Smooth muscle cell (in vitro differentiated cells): ENCODE results near the gene CLIC4. TPM values are rescaled to one million over a fixed set of nuclear protein-coding genes. Genes with fewer than 3 reads are reported as not detected.

Experiments used
- DNase-seq: peaks from one replicate; lab custom pipeline; 2025; ENCODE audit not compliant: unreplicated experiment; lab: John Stamatoyannopoulos, UW
- H2AFZ ChIP-seq: fragments of 200-600 bp; sonication (generic); 2 replicates; pipeline ENCODE4 v1.6.0; 2016; ENCODE audit warnings: antibody characterized with exemption, low read depth, mild to moderate bottlenecking
- H3F3A ChIP-seq: fragments of 200-600 bp; sonication (generic); 2 replicates; pipeline ENCODE4 v1.6.0; 2017; ENCODE audit warnings: antibody characterized with exemption, low read depth
- H3K27ac ChIP-seq: fragments of 200-600 bp; sonication (generic); 2 replicates; pipeline ENCODE4 v1.5.1; 2016; ENCODE audit warnings: low read depth, mild to moderate bottlenecking
- H3K27me3 ChIP-seq: fragments of 200-600 bp; sonication (generic); 2 replicates; pipeline ENCODE4 v1.6.1; 2016; ENCODE audit warnings: low read depth, mild to moderate bottlenecking
- H3K36me3 ChIP-seq: fragments of 200-600 bp; sonication (generic); 2 replicates; pipeline ENCODE4 v1.5.1; 2016; ENCODE audit warnings: low read depth
- H3K4me1 ChIP-seq: fragments of 200-600 bp; sonication (generic); 2 replicates; pipeline ENCODE4 v1.5.1; 2016; ENCODE audit warnings: low read depth
- H3K4me2 ChIP-seq: fragments of 200-600 bp; sonication (generic); 2 replicates; pipeline ENCODE4 v1.6.0; 2016; ENCODE audit warnings: mild to moderate bottlenecking
- H3K4me3 ChIP-seq: fragments of 200-600 bp; sonication (generic); 2 replicates; pipeline ENCODE4 v1.5.1; 2016; ENCODE audit warnings: mild to moderate bottlenecking
- H3K79me2 ChIP-seq: fragments of 200-600 bp; sonication (generic); 2 replicates; pipeline ENCODE4 v1.6.0; 2016; ENCODE audit warnings: low read depth, mild to moderate bottlenecking
- H3K9ac ChIP-seq: fragments of 200-600 bp; sonication (generic); 2 replicates; pipeline ENCODE4 v1.6.0; 2016; ENCODE audit warnings: low read depth
- H3K9me3 ChIP-seq: fragments of 200-600 bp; sonication (generic); replicated peaks from 2 replicates; pipeline ENCODE4 v1.5.1; 2016; ENCODE audit warnings: low read depth
- H4K20me1 ChIP-seq: fragments of 200-600 bp; sonication (generic); 2 replicates; pipeline ENCODE4 v1.6.0; 2016; ENCODE audit warnings: low read depth
- WGBS: methylation state at CpG from one replicate; pipeline ENCODE4 v1.1.7; 2016; ENCODE audit warnings: low lambda C conversion rate; 5-methylcytosine and 5-hydroxymethylcytosine counted together
- polyA plus RNA-seq: library from polyadenylated mRNA; unstranded; fragments of >200 nt; fragmentation: Nextera tagmentation; extraction: Ambion mirVana; gene quantifications from 2 replicates; pipeline ENCODE4 v1.2.1, GENCODE V29; 2016
- total RNA-seq: library from RNA; depleted of rRNA; stranded (reverse); fragments of >200 nt; gene quantifications from 2 replicates; pipeline ENCODE4 v1.2.3, GENCODE V29; 2014
- TF ChIP-seq, protein P1 (sequence below): fragments of 200-600 bp; sonication (generic); IDR thresholded peaks from 2 replicates; pipeline ENCODE4 v1.5.1; 2017; ENCODE audit warnings: borderline replicate concordance, mild to moderate bottlenecking, antibody characterized with exemption; ENCODE audit not compliant: insufficient read depth, poor library complexity, severe bottlenecking

Gene CLIC4
- total and polyA plus RNA-seq, 2 experiments from 2014 or later: 151 to 389 TPM

- Histone ChIP-seq H4K20me1 (no peaks in the 10 kb centered on the region), H3K79me2 (no peaks in the 10 kb centered on the region), H3K9ac (no peak overlapping the region), H3K4me2 (no peak overlapping the region), H3K36me3 (no peaks in the 10 kb centered on the region), H2AFZ (no peak overlapping the region), H3K27ac (no peak overlapping the region), H3K4me1 (peaks cover 6% of the 10 kb centered on the region), H3F3A (no peaks in the 10 kb centered on the region), H3K27me3 (no peaks in the 10 kb centered on the region), H3K9me3 (no peaks in the 10 kb centered on the region), H3K4me3 (no peak overlapping the region)
- TF ChIP-seq, protein P1, sequence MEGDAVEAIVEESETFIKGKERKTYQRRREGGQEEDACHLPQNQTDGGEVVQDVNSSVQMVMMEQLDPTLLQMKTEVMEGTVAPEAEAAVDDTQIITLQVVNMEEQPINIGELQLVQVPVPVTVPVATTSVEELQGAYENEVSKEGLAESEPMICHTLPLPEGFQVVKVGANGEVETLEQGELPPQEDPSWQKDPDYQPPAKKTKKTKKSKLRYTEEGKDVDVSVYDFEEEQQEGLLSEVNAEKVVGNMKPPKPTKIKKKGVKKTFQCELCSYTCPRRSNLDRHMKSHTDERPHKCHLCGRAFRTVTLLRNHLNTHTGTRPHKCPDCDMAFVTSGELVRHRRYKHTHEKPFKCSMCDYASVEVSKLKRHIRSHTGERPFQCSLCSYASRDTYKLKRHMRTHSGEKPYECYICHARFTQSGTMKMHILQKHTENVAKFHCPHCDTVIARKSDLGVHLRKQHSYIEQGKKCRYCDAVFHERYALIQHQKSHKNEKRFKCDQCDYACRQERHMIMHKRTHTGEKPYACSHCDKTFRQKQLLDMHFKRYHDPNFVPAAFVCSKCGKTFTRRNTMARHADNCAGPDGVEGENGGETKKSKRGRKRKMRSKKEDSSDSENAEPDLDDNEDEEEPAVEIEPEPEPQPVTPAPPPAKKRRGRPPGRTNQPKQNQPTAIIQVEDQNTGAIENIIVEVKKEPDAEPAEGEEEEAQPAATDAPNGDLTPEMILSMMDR: no peak
- 87% methylated on average over 15 of the region's 15 CpGs for WGBS
- DNase-seq: no peak
Observed at GRCh38 chr1:24860841-24861240, 115.6 kb downstream of the CLIC4 start.

DNA sequence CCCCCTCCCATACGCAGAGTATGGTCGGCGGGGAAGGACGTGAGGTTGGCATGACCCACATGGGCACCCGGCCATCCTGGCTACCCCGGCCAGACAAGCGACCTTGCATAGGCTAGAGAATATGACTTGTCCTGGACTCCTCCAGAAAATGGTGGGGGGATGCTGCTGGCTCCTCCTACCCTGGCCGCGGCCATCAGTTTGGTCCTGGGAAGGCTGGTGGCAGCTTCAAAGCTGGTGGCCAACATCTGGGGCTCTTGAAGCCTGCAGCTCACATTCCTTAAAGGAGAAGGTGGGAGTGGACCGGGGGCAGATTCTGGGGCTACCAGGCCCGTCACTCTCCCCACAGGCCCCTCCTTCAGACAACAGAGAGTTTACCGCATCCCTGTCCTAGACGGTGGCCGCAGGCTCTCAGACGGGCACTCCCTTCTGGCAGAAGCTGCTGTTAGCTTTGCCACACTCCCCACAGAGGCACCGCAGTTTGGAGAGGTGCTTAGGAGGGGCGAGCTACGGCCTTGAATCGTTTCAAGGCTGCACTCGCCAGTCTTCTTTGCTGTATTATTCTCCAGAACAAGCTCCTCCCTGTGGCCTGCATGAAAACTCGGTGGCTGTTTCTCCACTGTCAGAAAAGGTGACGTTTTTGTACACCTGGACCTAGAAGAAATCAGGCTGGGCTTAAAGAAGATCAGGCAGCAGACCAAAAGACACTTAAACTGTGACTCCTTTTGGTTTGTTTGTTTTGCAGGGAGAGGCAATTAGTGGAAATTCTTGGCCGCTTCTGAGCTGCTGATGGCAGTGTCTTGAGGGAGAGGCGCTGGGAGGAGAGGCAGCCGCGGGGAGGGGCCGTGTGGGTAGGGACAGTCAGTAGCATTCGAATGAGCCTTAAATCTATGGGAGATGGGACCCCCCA lies 116.8 kb downstream of the CLIC4 start:
- no peak for DNase-seq
- Histone ChIP-seq H3K36me3 (no peaks in the 10 kb centered on the region), H3K27me3 (peaks cover 4% of the 10 kb centered on the region), H3F3A (no peaks in the 10 kb centered on the region), H3K9ac (no peak overlapping the region), H2AFZ (no peak overlapping the region), H3K9me3 (no peaks in the 10 kb centered on the region), H3K4me2 (no peak overlapping the region), H4K20me1 (no peaks in the 10 kb centered on the region), H3K4me1 (peaks cover 6% of the 10 kb centered on the region), H3K4me3 (no peak overlapping the region), H3K27ac (no peak overlapping the region), H3K79me2 (no peaks in the 10 kb centered on the region)
- WGBS: 72% methylated on average over 28 of the region's 28 CpGs
- TF ChIP-seq, protein P1: no peak

GRCh38 chr1:24862775-24863483 lies 117.7 kb downstream of the CLIC4 start:
- no peak overlapping the region for H3K4me2 ChIP-seq
- no peaks in the 10 kb centered on the region for H3F3A ChIP-seq
- H4K20me1 ChIP-seq: no peaks in the 10 kb centered on the region
- H3K4me1 ChIP-seq: peaks cover 6% of the 10 kb centered on the region
- no peaks in the 10 kb centered on the region for H3K9me3 ChIP-seq
- H3K79me2 ChIP-seq: no peaks in the 10 kb centered on the region
- H2AFZ ChIP-seq: no peak overlapping the region
- WGBS: 93% methylated on average over 12 of the region's 12 CpGs
- H3K27ac ChIP-seq: no peak overlapping the region
- TF ChIP-seq, protein P1: no peak
- no peak overlapping the region for H3K9ac ChIP-seq
- no peak overlapping the region for H3K4me3 ChIP-seq
- no peaks in the 10 kb centered on the region for H3K36me3 ChIP-seq
- peaks cover 4% of the 10 kb centered on the region for H3K27me3 ChIP-seq
- DNase-seq: no peak
